ENCODE data around the gene PCDHGB2.
A peak's percentile ranks its signal among the peaks of the same experiment; 100 is the strongest.

DNA sequence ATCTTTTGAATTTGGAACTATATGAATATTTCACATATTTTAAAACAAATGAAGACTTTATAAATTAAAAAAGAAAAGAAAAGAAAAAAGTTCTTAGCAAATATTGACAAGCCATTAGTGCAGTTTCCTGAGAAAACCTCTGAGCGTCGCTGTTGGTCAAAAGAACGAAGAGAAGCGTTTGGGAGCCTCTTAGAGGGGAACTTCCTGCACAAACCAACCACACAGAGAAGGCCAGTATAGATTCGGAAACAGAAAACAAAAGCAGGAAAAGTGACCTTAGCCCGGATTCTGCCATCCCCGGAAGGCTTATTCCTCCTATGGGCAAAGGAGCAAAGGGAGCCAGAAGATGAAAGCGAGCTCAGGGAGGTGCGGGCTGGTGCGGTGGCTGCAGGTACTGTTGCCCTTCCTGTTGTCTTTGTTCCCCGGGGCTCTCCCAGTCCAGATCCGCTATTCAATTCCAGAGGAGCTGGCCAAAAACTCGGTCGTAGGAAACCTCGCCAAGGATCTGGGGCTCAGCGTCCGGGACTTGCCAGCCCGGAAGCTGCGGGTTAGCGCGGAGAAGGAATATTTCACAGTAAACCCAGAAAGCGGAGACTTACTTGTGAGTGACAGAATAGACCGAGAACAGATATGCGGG is at the start of gene PCDHGB2:
- TF ChIP-seq, protein P1, sequence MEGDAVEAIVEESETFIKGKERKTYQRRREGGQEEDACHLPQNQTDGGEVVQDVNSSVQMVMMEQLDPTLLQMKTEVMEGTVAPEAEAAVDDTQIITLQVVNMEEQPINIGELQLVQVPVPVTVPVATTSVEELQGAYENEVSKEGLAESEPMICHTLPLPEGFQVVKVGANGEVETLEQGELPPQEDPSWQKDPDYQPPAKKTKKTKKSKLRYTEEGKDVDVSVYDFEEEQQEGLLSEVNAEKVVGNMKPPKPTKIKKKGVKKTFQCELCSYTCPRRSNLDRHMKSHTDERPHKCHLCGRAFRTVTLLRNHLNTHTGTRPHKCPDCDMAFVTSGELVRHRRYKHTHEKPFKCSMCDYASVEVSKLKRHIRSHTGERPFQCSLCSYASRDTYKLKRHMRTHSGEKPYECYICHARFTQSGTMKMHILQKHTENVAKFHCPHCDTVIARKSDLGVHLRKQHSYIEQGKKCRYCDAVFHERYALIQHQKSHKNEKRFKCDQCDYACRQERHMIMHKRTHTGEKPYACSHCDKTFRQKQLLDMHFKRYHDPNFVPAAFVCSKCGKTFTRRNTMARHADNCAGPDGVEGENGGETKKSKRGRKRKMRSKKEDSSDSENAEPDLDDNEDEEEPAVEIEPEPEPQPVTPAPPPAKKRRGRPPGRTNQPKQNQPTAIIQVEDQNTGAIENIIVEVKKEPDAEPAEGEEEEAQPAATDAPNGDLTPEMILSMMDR (IDR thresholded peaks at IDR 0.05) = peak in 2 of 4 experiments; percentile 15 to 21
- TF ChIP-seq POLR2AphosphoS5 (IDR thresholded peaks at IDR 0.05) (no peak), EP300 (IDR thresholded peaks at IDR 0.05) (no peak)
